Astrocyte (in vitro differentiated cells and primary cell): Measurements from ENCODE around the gene SH3RF2.

Experiments
- CTCF ChIP-seq: IDR thresholded peaks from 2 replicates; pipeline ENCODE4 v1.5.1; 2011; ENCODE audit warnings: low read depth, mild to moderate bottlenecking, inconsistent platforms, low read length, moderate library complexity; ENCODE audit not compliant: insufficient read depth
- EZH2 ChIP-seq: IDR thresholded peaks from 2 replicates; pipeline ENCODE4 v1.6.1; 2012; ENCODE audit warnings: mild to moderate bottlenecking, low read length, inconsistent platforms; ENCODE audit not compliant: insufficient read depth

- TF ChIP-seq CTCF (no peak), EZH2 (no peak)
Observed at GRCh38 chr5:145942749-145943148, 6.4 kb downstream of the SH3RF2 start.
